ENCODE measurements around the gene ZNF322.
"Not testable (repeated sequence)": the region's sequence is repeated elsewhere in the genome, so short reads cannot be mapped to it uniquely, and the experiment has no call there.

Gene ZNF322

GRCh38 chr6:26659042-26659999 lies at the start of gene ZNF322:
Gene ZNF322, minus strand, starts transcription at chr6:26659746. Its CDS starts 21,193 bp downstream, at chr6:26638553.
- peak; percentile 94 for DNase-seq (ENCODE audit: low read depth, low spot score)
- in situ Hi-C loops (cut with HindIII; ENCODE audit: low sequenced_read_pairs), result no loop called here
- TF ChIP-seq CTCF (IDR thresholded peaks at IDR 0.05; ENCODE audit: low read depth, low read length), result no peak
- H3K4me3 ChIP-seq (ENCODE audit: low read depth, low read length), result peak within 1 kb of the TSS; percentile 79

GRCh38 chr6:26705780-26706179 lies 46.2 kb upstream of the ZNF322 start:
- H3K4me3 ChIP-seq (ENCODE audit: low read depth, low read length); in situ Hi-C loops (cut with HindIII; ENCODE audit: low sequenced_read_pairs); DNase-seq (ENCODE audit: low read depth, low spot score): not testable (repeated sequence)

GRCh38 chr6:26705352-26705751 lies 45.8 kb upstream of the ZNF322 start:
- in situ Hi-C loops (cut with HindIII; ENCODE audit: low sequenced_read_pairs); H3K4me3 ChIP-seq (ENCODE audit: low read depth, low read length); DNase-seq (ENCODE audit: low read depth, low spot score): not testable (repeated sequence)

GRCh38 chr6:26701023-26701747 lies 41.6 kb upstream of the ZNF322 start:
- H3K4me3 ChIP-seq (ENCODE audit: low read depth, low read length); in situ Hi-C loops (cut with HindIII; ENCODE audit: low sequenced_read_pairs); DNase-seq (ENCODE audit: low read depth, low spot score): not testable (repeated sequence)

GRCh38 chr6:26697496-26697895 lies 38.0 kb upstream of the ZNF322 start:
- DNase-seq (ENCODE audit: low read depth, low spot score); H3K4me3 ChIP-seq (ENCODE audit: low read depth, low read length); in situ Hi-C loops (cut with HindIII; ENCODE audit: low sequenced_read_pairs): not testable (repeated sequence)

GRCh38 chr6:26689324-26689947 lies 29.9 kb upstream of the ZNF322 start:
- in situ Hi-C loops (cut with HindIII; ENCODE audit: low sequenced_read_pairs); DNase-seq (ENCODE audit: low read depth, low spot score); H3K4me3 ChIP-seq (ENCODE audit: low read depth, low read length): not testable (repeated sequence)

- H3K4me3 ChIP-seq (ENCODE audit: low read depth, low read length); DNase-seq (ENCODE audit: low read depth, low spot score); in situ Hi-C loops (cut with HindIII; ENCODE audit: low sequenced_read_pairs): not testable (repeated sequence)
Observed at GRCh38 chr6:26682435-26683042, 23.0 kb upstream of the ZNF322 start.

GRCh38 chr6:26673287-26673686 lies 13.7 kb upstream of the ZNF322 start:
- in situ Hi-C loops (cut with HindIII; ENCODE audit: low sequenced_read_pairs); DNase-seq (ENCODE audit: low read depth, low spot score); H3K4me3 ChIP-seq (ENCODE audit: low read depth, low read length): not testable (repeated sequence)

GRCh38 chr6:26670558-26670957 lies 11.0 kb upstream of the ZNF322 start:
- H3K4me3 ChIP-seq (ENCODE audit: low read depth, low read length); in situ Hi-C loops (cut with HindIII; ENCODE audit: low sequenced_read_pairs); DNase-seq (ENCODE audit: low read depth, low spot score): not testable (repeated sequence)

GRCh38 chr6:26670003-26670402 lies 10.5 kb upstream of the ZNF322 start:
- H3K4me3 ChIP-seq (ENCODE audit: low read depth, low read length); in situ Hi-C loops (cut with HindIII; ENCODE audit: low sequenced_read_pairs); DNase-seq (ENCODE audit: low read depth, low spot score): not testable (repeated sequence)

GRCh38 chr6:26660000-26660361 lies 435 bp upstream of the ZNF322 start:
- no peak for TF ChIP-seq CTCF (IDR thresholded peaks at IDR 0.05; ENCODE audit: low read depth, low read length)
- peak overlapping the region; percentile 79 for H3K4me3 ChIP-seq (ENCODE audit: low read depth, low read length)
- DNase-seq (ENCODE audit: low read depth, low spot score), result no peak
- in situ Hi-C loops (cut with HindIII; ENCODE audit: low sequenced_read_pairs), result no loop called here
